ENCODE measurements around the gene FOXD1.
"Not testable (repeated sequence)": the region's sequence is repeated elsewhere in the genome, so short reads cannot be mapped to it uniquely, and the experiment has no call there.

FOXD1 gene

GRCh38 chr5:73464016-73464745 is 15.6 kb upstream of the FOXD1 start:
- peak; percentile 39 for DNase-seq (ENCODE audit: low read depth)

GRCh38 chr5:73460133-73460532 is 11.6 kb upstream of the FOXD1 start:
- DNase-seq (ENCODE audit: low read depth): no peak

GRCh38 chr5:73459366-73459765 is 10.8 kb upstream of the FOXD1 start:
- DNase-seq (ENCODE audit: low read depth): no peak

GRCh38 chr5:73456462-73456861 is 7.9 kb upstream of the FOXD1 start:
- DNase-seq (ENCODE audit: low read depth): not testable (repeated sequence)

- no peak for DNase-seq (ENCODE audit: low read depth)
Observed at GRCh38 chr5:73454379-73455036, 5.9 kb upstream of the FOXD1 start.

GRCh38 chr5:73452215-73452614 is 3.6 kb upstream of the FOXD1 start:
- no peak for DNase-seq (ENCODE audit: low read depth)

- no peak for DNase-seq (ENCODE audit: low read depth)
Observed at GRCh38 chr5:73451224-73452130, 2.9 kb upstream of the FOXD1 start.

GRCh38 chr5:73450672-73451223 is 2.2 kb upstream of the FOXD1 start:
- DNase-seq (ENCODE audit: low read depth): no peak

GRCh38 chr5:73450137-73450536 is 1.6 kb upstream of the FOXD1 start:
- DNase-seq (ENCODE audit: low read depth): no peak

GRCh38 chr5:73447530-73448462 is 781 bp downstream of the FOXD1 start:
- DNase-seq (ENCODE audit: low read depth): no peak

GRCh38 chr5:73446631-73447529 is 1.7 kb downstream of the FOXD1 start:
- no peak for DNase-seq (ENCODE audit: low read depth)

GRCh38 chr5:73445665-73446630 is 2.6 kb downstream of the FOXD1 start:
- DNase-seq (ENCODE audit: low read depth): no peak

GRCh38 chr5:73444499-73445438 is 3.8 kb downstream of the FOXD1 start:
- no peak for DNase-seq (ENCODE audit: low read depth)

GRCh38 chr5:73443829-73444498 is 4.6 kb downstream of the FOXD1 start:
- DNase-seq (ENCODE audit: low read depth): no peak

- DNase-seq (ENCODE audit: low read depth): no peak
Observed at GRCh38 chr5:73442996-73443627, 5.5 kb downstream of the FOXD1 start.

- DNase-seq (ENCODE audit: low read depth): no peak
Observed at GRCh38 chr5:73442231-73442811, 6.3 kb downstream of the FOXD1 start.

Data from fibroblast of the conjunctiva (primary cell).